DOHH2 (cell line): ENCODE results near the gene ATF2.

Experiments used
- H3F3A ChIP-seq: fragments of 200-600 bp; sonication (generic), shearing (Covaris generic); 2 replicates; pipeline ENCODE4 v1.6.0; 2016; ENCODE audit warnings: antibody characterized with exemption, mild to moderate bottlenecking; ENCODE audit not compliant: control insufficient read depth, insufficient read depth
- H3K27ac ChIP-seq: fragments of 200-600 bp; sonication (generic); 2 replicates; pipeline ENCODE4 v1.5.1; 2014; ENCODE audit warnings: low read depth, mild to moderate bottlenecking, low read length, moderate library complexity
- H3K27me3 ChIP-seq: fragments of 200-600 bp; sonication (generic); 2 replicates; pipeline ENCODE4 v1.6.1; 2014; ENCODE audit warnings: mild to moderate bottlenecking, low read length, mixed read lengths; ENCODE audit not compliant: control insufficient read depth
- H3K36me3 ChIP-seq: fragments of 200-600 bp; sonication (generic); 2 replicates; pipeline ENCODE4 v1.6.1; 2014; ENCODE audit warnings: mild to moderate bottlenecking, low read length, moderate library complexity, mixed read lengths; ENCODE audit not compliant: control insufficient read depth
- H3K4me1 ChIP-seq: fragments of 200-600 bp; sonication (generic); 2 replicates; pipeline ENCODE4 v1.6.1; 2014; ENCODE audit warnings: mild to moderate bottlenecking, low read length, mixed read lengths; ENCODE audit not compliant: control insufficient read depth
- H3K4me2 ChIP-seq: fragments of 200-600 bp; sonication (generic); 2 replicates; pipeline ENCODE4 v1.6.0; 2014; ENCODE audit warnings: mild to moderate bottlenecking, low read length, moderate library complexity
- H3K4me3 ChIP-seq: fragments of 200-600 bp; sonication (generic); 2 replicates; pipeline ENCODE4 v1.5.1; 2014; ENCODE audit warnings: mild to moderate bottlenecking, low read length, mixed read lengths
- H3K79me2 ChIP-seq: fragments of 200-600 bp; sonication (generic); 2 replicates; pipeline ENCODE4 v1.6.1; 2014; ENCODE audit warnings: mild to moderate bottlenecking, low read length, mixed read lengths; ENCODE audit not compliant: control insufficient read depth
- H3K9me2 ChIP-seq: fragments of 200-600 bp; sonication (generic); replicated peaks from 2 replicates; pipeline ENCODE4 v1.6.1; 2014; ENCODE audit warnings: mild to moderate bottlenecking, low read length, mixed read lengths; ENCODE audit not compliant: control insufficient read depth
- H3K9me3 ChIP-seq: fragments of 200-600 bp; sonication (generic); 2 replicates; pipeline ENCODE4 v1.6.1; 2014; ENCODE audit warnings: antibody characterized with exemption, low read length, mixed read lengths; ENCODE audit not compliant: control insufficient read depth, insufficient read depth
- H4K20me1 ChIP-seq: fragments of 200-600 bp; sonication (generic); 2 replicates; pipeline ENCODE4 v1.6.0; 2014; ENCODE audit warnings: low read depth, mild to moderate bottlenecking, antibody characterized with exemption, low read length, moderate library complexity; ENCODE audit not compliant: control insufficient read depth, insufficient read depth
- CTCF ChIP-seq: fragments of 200-600 bp; sonication (generic); IDR thresholded peaks from one replicate; pipeline ENCODE4 v1.5.1; 2014; ENCODE audit warnings: antibody characterized with exemption, mild to moderate bottlenecking, low read depth, low read length; ENCODE audit not compliant: poor library complexity, severe bottlenecking
- EZH2phosphoT487 ChIP-seq: fragments of 200-600 bp; sonication (generic); IDR thresholded peaks from 2 replicates; pipeline ENCODE4 v1.6.1; 2017; ENCODE audit warnings: borderline replicate concordance, mild to moderate bottlenecking, antibody characterized with exemption, low read length, moderate library complexity, mixed read lengths

Gene ATF2

GRCh38 chr2:175022923-175023322 lies 145.1 kb downstream of the ATF2 start:
- H3K9me2 ChIP-seq: no peaks in the 10 kb centered on the region
- peaks cover 7% of the 10 kb centered on the region; the same call in 1 of the 2 replicates for H3K27me3 ChIP-seq
- no peaks in the 10 kb centered on the region for H4K20me1 ChIP-seq
- H3F3A ChIP-seq: no peaks in the 10 kb centered on the region
- H3K9me3 ChIP-seq: no peaks in the 10 kb centered on the region
- H3K36me3 ChIP-seq: no peaks in the 10 kb centered on the region
- no peak overlapping the region for H3K27ac ChIP-seq
- TF ChIP-seq EZH2phosphoT487 (no peak), CTCF (no peak)
- H3K4me1 ChIP-seq: no peaks in the 10 kb centered on the region
- H3K79me2 ChIP-seq: no peaks in the 10 kb centered on the region
- no peak overlapping the region for H3K4me3 ChIP-seq
- no peak overlapping the region for H3K4me2 ChIP-seq
